HepG2 (cell line): ENCODE measurements around the gene NUBPL. TPM values are rescaled to one million over a fixed set of nuclear protein-coding genes. Genes with fewer than 3 reads are reported as not detected.
"Not testable (repeated sequence)": the region's sequence is repeated elsewhere in the genome, so short reads cannot be mapped to it uniquely, and the experiment has no call there.

ENCODE experiments used
- FOXA1 ChIP-seq, 2 experiments: fragments of 450-650 bp in 1 of 2; sonication (generic) in 1 of 2; formaldehyde crosslinking in 1 of 2; IDR thresholded peaks; 2 replicates each; pipeline versions ENCODE4 v1.4.0 to v1.6.1; 2016 to 2020; ENCODE audit warnings: missing genetic modification reagents in 1 of 2
- MAFF ChIP-seq: IDR thresholded peaks from 2 replicates; pipeline ENCODE4 v1.6.1; 2011; ENCODE audit warnings: low read depth, low read length, improper control_type of control experiment
- MED1 ChIP-seq: sonication (generic); formaldehyde crosslinking; IDR thresholded peaks from 2 replicates; pipeline ENCODE4 v1.4.0; 2020; ENCODE audit warnings: missing genetic modification reagents
- POGZ ChIP-seq: sonication (generic); formaldehyde crosslinking; IDR thresholded peaks from 2 replicates; pipeline ENCODE4 v1.4.0; 2020; ENCODE audit warnings: mild to moderate bottlenecking, missing genetic modification reagents
- SALL1 ChIP-seq: sonication (generic); formaldehyde crosslinking; IDR thresholded peaks from 2 replicates; pipeline ENCODE4 v1.8.0; 2022; ENCODE audit warnings: mild to moderate bottlenecking, missing genetic modification reagents
- SKI ChIP-seq: fragments of 450-650 bp; IDR thresholded peaks from one replicate; pipeline ENCODE4 v1.6.1; 2018; ENCODE audit warnings: mild to moderate bottlenecking; ENCODE audit not compliant: partially characterized antibody
- SP4 ChIP-seq: sonication (generic); formaldehyde crosslinking; IDR thresholded peaks from 2 replicates; pipeline ENCODE4 v1.8.1; 2023; ENCODE audit warnings: mild to moderate bottlenecking, missing genetic modification reagents
- ZNF281 ChIP-seq: sonication (generic); formaldehyde crosslinking; IDR thresholded peaks from 2 replicates; pipeline ENCODE4 v1.4.0; 2020; ENCODE audit warnings: missing genetic modification reagents, borderline replicate concordance
- ZNF331 ChIP-seq: sonication (generic); formaldehyde crosslinking; IDR thresholded peaks from 2 replicates; pipeline ENCODE4 v1.4.0; 2020; ENCODE audit warnings: missing genetic modification reagents
- ZNF333 ChIP-seq: sonication (generic); formaldehyde crosslinking; IDR thresholded peaks from 2 replicates; pipeline ENCODE4 v1.4.0; 2020; ENCODE audit warnings: mild to moderate bottlenecking, missing genetic modification reagents, borderline replicate concordance
- ZNF33B ChIP-seq: sonication (generic); formaldehyde crosslinking; IDR thresholded peaks from 2 replicates; pipeline ENCODE4 v1.5.1; 2020; ENCODE audit warnings: mild to moderate bottlenecking, missing genetic modification reagents
- ZNF556 ChIP-seq: sonication (generic); formaldehyde crosslinking; IDR thresholded peaks from 2 replicates; pipeline ENCODE4 v1.4.0; 2020; ENCODE audit warnings: mild to moderate bottlenecking, missing genetic modification reagents, borderline replicate concordance
- ZNF619 ChIP-seq: sonication (generic); formaldehyde crosslinking; IDR thresholded peaks from 2 replicates; pipeline ENCODE4 v1.4.0; 2020; ENCODE audit warnings: mild to moderate bottlenecking, missing genetic modification reagents
- polyA plus RNA-seq, 8 experiments: library from polyadenylated mRNA; depleted of rRNA in 3 of 8; stranded (reverse) in 7 of 8; unstranded in 1 of 8; fragments of >200 nt; fragmentation: Illumina TruSeq in 4 of 8; extraction: Trizol in 4 of 8; gene quantifications; 2 replicates each; pipeline versions ENCODE4 v1.2.1 to v1.2.3, GENCODE V29; 2011 to 2016; ENCODE audit warnings: low read depth in 4 of 8, missing spikeins in 1 of 8, mixed read lengths in 1 of 8; ENCODE audit not compliant: insufficient read depth in 1 of 8
- total RNA-seq, 5 experiments: library from RNA; depleted of rRNA; stranded (reverse); fragments of >200 nt; fragmentation: Illumina TruSeq; extraction: Trizol; gene quantifications; 2 replicates each; pipeline ENCODE4 v1.2.3, GENCODE V29; 2016; ENCODE audit warnings: low read depth in 1 of 5
- TF ChIP-seq, protein P1 (sequence below): sonication (generic); formaldehyde crosslinking; IDR thresholded peaks from 2 replicates; pipeline ENCODE4 v1.5.1; 2020; ENCODE audit warnings: missing genetic modification reagents, mild to moderate bottlenecking, borderline replicate concordance
- TF ChIP-seq, protein P2 (sequence below): sonication (generic); formaldehyde crosslinking; IDR thresholded peaks from 2 replicates; pipeline ENCODE4 v1.5.1; 2020; ENCODE audit warnings: mild to moderate bottlenecking, missing genetic modification reagents, borderline replicate concordance

The NUBPL gene
- total and polyA plus RNA-seq, 2 of the 13 experiments (the other 11 are each of a cell fraction or from before 2014, with no cell fraction given): 21.3 to 44.1 TPM

GRCh38 chr14:31811693-31812628 is 250.8 kb downstream of the NUBPL start (continued):
- TF ChIP-seq ZNF281: peak; percentile 66; the same call in 1 of the 2 replicates
- TF ChIP-seq ZNF333 (CRISPR knock-in tag): 0 out of 2 replicates have a peak, but pooled peaks have one; percentile 48
- peak; percentile 16; the same call in 1 of the 2 replicates for TF ChIP-seq SP4 (CRISPR knock-in tag)
- peak; percentile 41; the same call in 1 of the 2 replicates for TF ChIP-seq ZNF556 (CRISPR knock-in tag)
- peak; percentile 42; the same call in 1 of the 2 replicates for TF ChIP-seq MAFF
- peak; percentile 21; the same call in 1 of the 2 replicates for TF ChIP-seq ZNF331
- TF ChIP-seq, protein P1, sequence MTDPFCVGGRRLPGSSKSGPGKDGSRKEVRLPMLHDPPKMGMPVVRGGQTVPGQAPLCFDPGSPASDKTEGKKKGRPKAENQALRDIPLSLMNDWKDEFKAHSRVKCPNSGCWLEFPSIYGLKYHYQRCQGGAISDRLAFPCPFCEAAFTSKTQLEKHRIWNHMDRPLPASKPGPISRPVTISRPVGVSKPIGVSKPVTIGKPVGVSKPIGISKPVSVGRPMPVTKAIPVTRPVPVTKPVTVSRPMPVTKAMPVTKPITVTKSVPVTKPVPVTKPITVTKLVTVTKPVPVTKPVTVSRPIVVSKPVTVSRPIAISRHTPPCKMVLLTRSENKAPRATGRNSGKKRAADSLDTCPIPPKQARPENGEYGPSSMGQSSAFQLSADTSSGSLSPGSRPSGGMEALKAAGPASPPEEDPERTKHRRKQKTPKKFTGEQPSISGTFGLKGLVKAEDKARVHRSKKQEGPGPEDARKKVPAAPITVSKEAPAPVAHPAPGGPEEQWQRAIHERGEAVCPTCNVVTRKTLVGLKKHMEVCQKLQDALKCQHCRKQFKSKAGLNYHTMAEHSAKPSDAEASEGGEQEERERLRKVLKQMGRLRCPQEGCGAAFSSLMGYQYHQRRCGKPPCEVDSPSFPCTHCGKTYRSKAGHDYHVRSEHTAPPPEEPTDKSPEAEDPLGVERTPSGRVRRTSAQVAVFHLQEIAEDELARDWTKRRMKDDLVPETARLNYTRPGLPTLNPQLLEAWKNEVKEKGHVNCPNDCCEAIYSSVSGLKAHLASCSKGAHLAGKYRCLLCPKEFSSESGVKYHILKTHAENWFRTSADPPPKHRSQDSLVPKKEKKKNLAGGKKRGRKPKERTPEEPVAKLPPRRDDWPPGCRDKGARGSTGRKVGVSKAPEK (CRISPR knock-in tag): peak; percentile 70; the same call in 1 of the 2 replicates
- TF ChIP-seq MED1 (CRISPR knock-in tag): peak; percentile 26; the same call in 1 of the 2 replicates
- TF ChIP-seq POGZ (CRISPR knock-in tag): 0 out of 2 replicates have a peak, but pooled peaks have one; percentile 3
- TF ChIP-seq FOXA1 (IDR thresholded peaks at IDR 0.05): not testable (repeated sequence)
- peak; percentile 16; the same call in 1 of the 2 replicates for TF ChIP-seq FOXA1 (CRISPR knock-in tag; IDR thresholded peaks at IDR 0.05)
- peak; percentile 58; the same call in 1 of the 2 replicates for TF ChIP-seq ZNF619 (CRISPR knock-in tag)
- TF ChIP-seq, protein P2, sequence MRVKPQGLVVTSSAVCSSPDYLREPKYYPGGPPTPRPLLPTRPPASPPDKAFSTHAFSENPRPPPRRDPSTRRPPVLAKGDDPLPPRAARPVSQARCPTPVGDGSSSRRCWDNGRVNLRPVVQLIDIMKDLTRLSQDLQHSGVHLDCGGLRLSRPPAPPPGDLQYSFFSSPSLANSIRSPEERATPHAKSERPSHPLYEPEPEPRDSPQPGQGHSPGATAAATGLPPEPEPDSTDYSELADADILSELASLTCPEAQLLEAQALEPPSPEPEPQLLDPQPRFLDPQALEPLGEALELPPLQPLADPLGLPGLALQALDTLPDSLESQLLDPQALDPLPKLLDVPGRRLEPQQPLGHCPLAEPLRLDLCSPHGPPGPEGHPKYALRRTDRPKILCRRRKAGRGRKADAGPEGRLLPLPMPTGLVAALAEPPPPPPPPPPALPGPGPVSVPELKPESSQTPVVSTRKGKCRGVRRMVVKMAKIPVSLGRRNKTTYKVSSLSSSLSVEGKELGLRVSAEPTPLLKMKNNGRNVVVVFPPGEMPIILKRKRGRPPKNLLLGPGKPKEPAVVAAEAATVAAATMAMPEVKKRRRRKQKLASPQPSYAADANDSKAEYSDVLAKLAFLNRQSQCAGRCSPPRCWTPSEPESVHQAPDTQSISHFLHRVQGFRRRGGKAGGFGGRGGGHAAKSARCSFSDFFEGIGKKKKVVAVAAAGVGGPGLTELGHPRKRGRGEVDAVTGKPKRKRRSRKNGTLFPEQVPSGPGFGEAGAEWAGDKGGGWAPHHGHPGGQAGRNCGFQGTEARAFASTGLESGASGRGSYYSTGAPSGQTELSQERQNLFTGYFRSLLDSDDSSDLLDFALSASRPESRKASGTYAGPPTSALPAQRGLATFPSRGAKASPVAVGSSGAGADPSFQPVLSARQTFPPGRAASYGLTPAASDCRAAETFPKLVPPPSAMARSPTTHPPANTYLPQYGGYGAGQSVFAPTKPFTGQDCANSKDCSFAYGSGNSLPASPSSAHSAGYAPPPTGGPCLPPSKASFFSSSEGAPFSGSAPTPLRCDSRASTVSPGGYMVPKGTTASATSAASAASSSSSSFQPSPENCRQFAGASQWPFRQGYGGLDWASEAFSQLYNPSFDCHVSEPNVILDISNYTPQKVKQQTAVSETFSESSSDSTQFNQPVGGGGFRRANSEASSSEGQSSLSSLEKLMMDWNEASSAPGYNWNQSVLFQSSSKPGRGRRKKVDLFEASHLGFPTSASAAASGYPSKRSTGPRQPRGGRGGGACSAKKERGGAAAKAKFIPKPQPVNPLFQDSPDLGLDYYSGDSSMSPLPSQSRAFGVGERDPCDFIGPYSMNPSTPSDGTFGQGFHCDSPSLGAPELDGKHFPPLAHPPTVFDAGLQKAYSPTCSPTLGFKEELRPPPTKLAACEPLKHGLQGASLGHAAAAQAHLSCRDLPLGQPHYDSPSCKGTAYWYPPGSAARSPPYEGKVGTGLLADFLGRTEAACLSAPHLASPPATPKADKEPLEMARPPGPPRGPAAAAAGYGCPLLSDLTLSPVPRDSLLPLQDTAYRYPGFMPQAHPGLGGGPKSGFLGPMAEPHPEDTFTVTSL (CRISPR knock-in tag): peak; percentile 44; the same call in 1 of the 2 replicates
- peak; percentile 11 for TF ChIP-seq SKI
- peak; percentile 37 for TF ChIP-seq SALL1 (CRISPR knock-in tag)
- TF ChIP-seq ZNF33B (CRISPR knock-in tag): 0 out of 2 replicates have a peak, but pooled peaks have one; percentile 56
